ENCODE measurements around the gene EIF4E1B.

The EIF4E1B gene

DNA sequence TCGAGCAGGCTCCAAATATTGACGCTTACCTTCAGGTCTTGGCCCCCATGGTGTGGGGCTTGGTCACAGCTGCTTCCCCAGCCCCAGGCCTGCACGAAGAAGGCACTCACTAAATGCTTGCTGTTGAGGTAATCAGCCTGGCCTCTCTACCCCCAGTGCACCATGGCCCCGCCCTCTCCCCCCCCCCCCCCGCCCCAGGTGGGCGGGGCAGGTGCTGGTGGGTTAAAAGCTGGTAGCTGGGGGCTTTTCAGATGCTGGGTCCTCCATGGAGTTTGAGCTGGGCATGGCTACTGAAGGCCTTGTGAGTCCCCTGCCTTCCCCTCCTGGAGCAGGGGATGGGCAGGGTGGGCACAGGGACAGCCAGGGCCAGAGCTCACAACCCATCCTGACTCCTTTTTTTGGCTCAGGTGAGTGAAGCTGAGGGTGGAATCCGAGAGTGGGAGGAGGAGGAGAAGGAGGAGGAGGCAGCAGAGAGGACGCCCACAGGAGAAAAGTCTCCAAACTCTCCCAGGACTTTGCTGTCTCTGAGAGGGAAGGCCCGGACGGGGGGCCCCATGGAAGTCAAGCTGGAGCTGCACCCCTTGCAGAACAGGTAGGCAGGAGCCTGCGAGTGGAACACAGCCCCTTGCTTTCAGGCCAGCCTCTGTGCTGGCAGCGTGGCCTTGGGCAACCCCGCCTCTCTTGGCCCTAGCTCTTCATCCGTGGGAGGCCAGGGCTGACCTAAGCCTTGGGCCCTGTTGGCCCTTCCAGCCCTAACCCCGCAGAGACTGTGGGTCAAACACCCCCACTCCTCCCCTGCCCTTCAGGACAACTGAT, 12.4 kb downstream of the EIF4E1B start:
- Histone ChIP-seq H3K9ac (ENCODE audit: low read depth, low read length, poor library complexity, severe bottlenecking) (no peak overlapping the region), H3K4me3 (ENCODE audit: low read length, poor library complexity, severe bottlenecking) (no peak overlapping the region), H3F3A (ENCODE audit: low read depth) (no peaks in the 10 kb centered on the region), H3K79me2 (ENCODE audit: insufficient read depth, low read length) (peaks cover 2% of the 10 kb centered on the region; the same call in 1 of the 2 replicates), H4K20me1 (ENCODE audit: insufficient read depth, low read length, poor library complexity, severe bottlenecking) (no peaks in the 10 kb centered on the region), H3K4me2 (ENCODE audit: low read depth, low read length, poor library complexity, severe bottlenecking) (no peak overlapping the region), H2AFZ (ENCODE audit: low read length) (no peak overlapping the region), H3K4me1 (ENCODE audit: insufficient read depth, low read length, poor library complexity, severe bottlenecking) (no peaks in the 10 kb centered on the region), H3K27me3 (ENCODE audit: insufficient read depth, low read length, poor library complexity, severe bottlenecking) (no peaks in the 10 kb centered on the region), H3K36me3 (ENCODE audit: insufficient read depth, low read length) (no peaks in the 10 kb centered on the region), H3K9me2 (replicated peaks; ENCODE audit: low read depth, low read length) (no peaks in the 10 kb centered on the region), H3K9me3 (ENCODE audit: insufficient read depth, low read depth, low read length) (no peaks in the 10 kb centered on the region)
- no peak for TF ChIP-seq EZH2phosphoT487 (IDR thresholded peaks at IDR 0.05; ENCODE audit: borderline replicate concordance)
- TF ChIP-seq, protein P1, sequence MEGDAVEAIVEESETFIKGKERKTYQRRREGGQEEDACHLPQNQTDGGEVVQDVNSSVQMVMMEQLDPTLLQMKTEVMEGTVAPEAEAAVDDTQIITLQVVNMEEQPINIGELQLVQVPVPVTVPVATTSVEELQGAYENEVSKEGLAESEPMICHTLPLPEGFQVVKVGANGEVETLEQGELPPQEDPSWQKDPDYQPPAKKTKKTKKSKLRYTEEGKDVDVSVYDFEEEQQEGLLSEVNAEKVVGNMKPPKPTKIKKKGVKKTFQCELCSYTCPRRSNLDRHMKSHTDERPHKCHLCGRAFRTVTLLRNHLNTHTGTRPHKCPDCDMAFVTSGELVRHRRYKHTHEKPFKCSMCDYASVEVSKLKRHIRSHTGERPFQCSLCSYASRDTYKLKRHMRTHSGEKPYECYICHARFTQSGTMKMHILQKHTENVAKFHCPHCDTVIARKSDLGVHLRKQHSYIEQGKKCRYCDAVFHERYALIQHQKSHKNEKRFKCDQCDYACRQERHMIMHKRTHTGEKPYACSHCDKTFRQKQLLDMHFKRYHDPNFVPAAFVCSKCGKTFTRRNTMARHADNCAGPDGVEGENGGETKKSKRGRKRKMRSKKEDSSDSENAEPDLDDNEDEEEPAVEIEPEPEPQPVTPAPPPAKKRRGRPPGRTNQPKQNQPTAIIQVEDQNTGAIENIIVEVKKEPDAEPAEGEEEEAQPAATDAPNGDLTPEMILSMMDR (conservative IDR thresholded peaks at IDR 0.05; ENCODE audit: low read length): no peak

DNA sequence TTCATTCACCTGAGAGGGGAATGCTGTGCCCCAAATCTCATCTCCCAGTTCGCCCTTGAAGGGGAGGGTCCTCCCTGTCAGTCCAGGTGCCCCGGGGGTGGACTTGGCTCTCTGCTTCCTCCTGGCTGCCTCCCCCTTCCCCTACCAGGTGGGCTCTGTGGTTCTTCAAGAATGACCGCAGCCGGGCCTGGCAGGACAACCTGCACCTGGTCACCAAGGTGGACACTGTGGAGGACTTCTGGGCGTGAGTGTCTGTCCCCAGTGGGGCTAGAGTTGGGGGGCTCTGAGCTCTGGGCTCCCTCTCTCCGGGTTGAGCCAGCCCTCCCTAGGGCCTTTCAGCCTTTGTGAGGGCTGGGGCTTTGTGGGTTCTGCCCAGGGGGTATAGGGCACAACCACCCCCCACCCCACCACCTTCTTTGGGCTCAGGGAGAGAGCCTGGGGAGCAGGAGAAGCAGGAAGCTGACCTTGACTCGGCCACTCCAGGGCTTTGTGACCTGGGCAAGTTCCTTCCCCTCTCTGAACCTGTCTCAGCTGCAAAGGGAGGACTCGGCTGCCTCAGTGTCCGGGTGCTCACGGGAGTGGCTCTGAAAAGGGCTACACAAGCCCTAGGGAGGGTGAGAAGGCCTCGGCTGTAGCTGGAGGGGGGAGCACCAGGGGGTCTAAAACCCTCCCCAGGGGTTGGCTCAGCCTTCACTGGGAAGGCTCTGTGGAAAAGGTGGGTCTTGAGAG, 13.2 kb downstream of the EIF4E1B start:
- Histone ChIP-seq H3K4me1 (ENCODE audit: insufficient read depth, low read length, poor library complexity, severe bottlenecking) (peaks cover 7% of the 10 kb centered on the region), H3F3A (ENCODE audit: low read depth) (no peaks in the 10 kb centered on the region), H3K9me2 (replicated peaks; ENCODE audit: low read depth, low read length) (no peaks in the 10 kb centered on the region), H3K9ac (ENCODE audit: low read depth, low read length, poor library complexity, severe bottlenecking) (no peak overlapping the region), H3K27me3 (ENCODE audit: insufficient read depth, low read length, poor library complexity, severe bottlenecking) (no peaks in the 10 kb centered on the region), H3K36me3 (ENCODE audit: insufficient read depth, low read length) (no peaks in the 10 kb centered on the region), H3K4me2 (ENCODE audit: low read depth, low read length, poor library complexity, severe bottlenecking) (no peak overlapping the region), H2AFZ (ENCODE audit: low read length) (no peak overlapping the region), H4K20me1 (ENCODE audit: insufficient read depth, low read length, poor library complexity, severe bottlenecking) (no peaks in the 10 kb centered on the region), H3K79me2 (ENCODE audit: insufficient read depth, low read length) (peaks cover 7% of the 10 kb centered on the region; the same call in 1 of the 2 replicates), H3K9me3 (ENCODE audit: insufficient read depth, low read depth, low read length) (no peaks in the 10 kb centered on the region), H3K4me3 (ENCODE audit: low read length, poor library complexity, severe bottlenecking) (no peak overlapping the region)
- TF ChIP-seq EZH2phosphoT487 (IDR thresholded peaks at IDR 0.05; ENCODE audit: borderline replicate concordance): no peak

DNA sequence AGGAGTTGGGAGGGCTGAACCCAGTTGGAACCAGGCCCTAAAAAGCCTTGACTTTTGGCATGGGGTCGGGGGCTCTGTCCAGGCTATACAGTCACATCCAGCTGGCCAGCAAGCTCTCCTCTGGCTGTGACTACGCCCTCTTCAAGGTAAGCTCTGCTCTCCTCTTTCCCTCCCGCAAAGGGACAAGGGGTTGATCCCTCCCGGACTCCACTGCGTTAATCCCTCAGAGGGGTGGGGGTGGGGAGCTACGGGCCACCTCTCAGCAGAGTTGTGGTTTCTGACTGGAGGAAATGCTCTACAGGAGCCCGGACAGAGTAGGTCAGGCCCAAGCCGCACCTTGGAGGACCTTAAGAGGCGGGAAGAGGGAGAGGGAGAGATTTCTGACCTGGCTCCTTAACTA, 13.8 kb downstream of the EIF4E1B start:
- H3K27me3 ChIP-seq (ENCODE audit: insufficient read depth, low read length, poor library complexity, severe bottlenecking): no peaks in the 10 kb centered on the region
- no peaks in the 10 kb centered on the region for H3F3A ChIP-seq (ENCODE audit: low read depth)
- H3K9me2 ChIP-seq (replicated peaks; ENCODE audit: low read depth, low read length): no peaks in the 10 kb centered on the region
- no peak overlapping the region for H3K4me3 ChIP-seq (ENCODE audit: low read length, poor library complexity, severe bottlenecking)
- peaks cover 12% of the 10 kb centered on the region for H3K4me1 ChIP-seq (ENCODE audit: insufficient read depth, low read length, poor library complexity, severe bottlenecking)
- no peak overlapping the region for H3K9ac ChIP-seq (ENCODE audit: low read depth, low read length, poor library complexity, severe bottlenecking)
- H3K79me2 ChIP-seq (ENCODE audit: insufficient read depth, low read length): peaks cover 7% of the 10 kb centered on the region; the same call in 1 of the 2 replicates
- H3K9me3 ChIP-seq (ENCODE audit: insufficient read depth, low read depth, low read length): no peaks in the 10 kb centered on the region
- TF ChIP-seq, protein P1 (conservative IDR thresholded peaks at IDR 0.05; ENCODE audit: low read length): no peak
- TF ChIP-seq EZH2phosphoT487 (IDR thresholded peaks at IDR 0.05; ENCODE audit: borderline replicate concordance): no peak
- no peak overlapping the region for H3K4me2 ChIP-seq (ENCODE audit: low read depth, low read length, poor library complexity, severe bottlenecking)
- H3K36me3 ChIP-seq (ENCODE audit: insufficient read depth, low read length): no peaks in the 10 kb centered on the region
- no peak overlapping the region for H2AFZ ChIP-seq (ENCODE audit: low read length)
- H4K20me1 ChIP-seq (ENCODE audit: insufficient read depth, low read length, poor library complexity, severe bottlenecking): no peaks in the 10 kb centered on the region

All from Loucy (cell line).